ENCODE data around the gene INPP4A.

The INPP4A gene

GRCh38 chr2:98534761-98535160 lies 90.1 kb downstream of the INPP4A start:
- in situ Hi-C loops (cut with MboI; ENCODE audit: low sequenced_read_pairs) = no loop called here

DNA sequence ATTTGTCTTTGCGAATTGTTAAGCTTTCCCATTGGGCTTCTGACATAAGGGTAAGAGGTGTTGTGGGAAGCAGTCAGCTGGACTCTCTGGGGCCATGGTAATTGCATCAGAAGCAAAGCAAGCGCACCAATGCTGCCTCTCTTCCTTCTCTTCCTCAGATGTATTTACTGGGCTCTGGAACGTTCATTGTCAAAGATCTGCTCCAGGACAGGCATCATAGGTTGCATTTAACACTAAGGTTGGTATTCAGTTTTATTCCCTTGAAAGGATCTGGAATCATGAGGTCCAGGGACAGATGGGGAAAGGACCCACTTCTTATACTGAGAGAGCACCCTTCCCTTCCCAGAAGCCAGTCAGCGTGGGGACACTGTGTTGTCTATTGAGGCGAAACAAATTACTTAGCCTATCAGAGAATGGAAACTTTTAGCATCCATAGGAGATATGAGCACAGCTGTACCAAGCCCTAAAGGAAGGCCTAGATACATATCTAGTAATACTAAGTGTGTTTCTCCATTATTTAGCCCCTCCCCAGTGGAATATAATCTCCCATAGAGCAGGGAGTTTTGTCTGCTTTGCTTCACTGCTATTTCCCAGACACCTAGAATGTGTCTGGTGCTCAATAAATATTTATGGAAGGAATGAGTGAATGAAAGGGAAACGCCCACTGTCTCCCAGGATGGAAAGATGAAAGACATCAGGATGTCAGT lies 91.5 kb downstream of the INPP4A start:
- in situ Hi-C loops (cut with MboI; ENCODE audit: low sequenced_read_pairs) = no loop called here

DNA sequence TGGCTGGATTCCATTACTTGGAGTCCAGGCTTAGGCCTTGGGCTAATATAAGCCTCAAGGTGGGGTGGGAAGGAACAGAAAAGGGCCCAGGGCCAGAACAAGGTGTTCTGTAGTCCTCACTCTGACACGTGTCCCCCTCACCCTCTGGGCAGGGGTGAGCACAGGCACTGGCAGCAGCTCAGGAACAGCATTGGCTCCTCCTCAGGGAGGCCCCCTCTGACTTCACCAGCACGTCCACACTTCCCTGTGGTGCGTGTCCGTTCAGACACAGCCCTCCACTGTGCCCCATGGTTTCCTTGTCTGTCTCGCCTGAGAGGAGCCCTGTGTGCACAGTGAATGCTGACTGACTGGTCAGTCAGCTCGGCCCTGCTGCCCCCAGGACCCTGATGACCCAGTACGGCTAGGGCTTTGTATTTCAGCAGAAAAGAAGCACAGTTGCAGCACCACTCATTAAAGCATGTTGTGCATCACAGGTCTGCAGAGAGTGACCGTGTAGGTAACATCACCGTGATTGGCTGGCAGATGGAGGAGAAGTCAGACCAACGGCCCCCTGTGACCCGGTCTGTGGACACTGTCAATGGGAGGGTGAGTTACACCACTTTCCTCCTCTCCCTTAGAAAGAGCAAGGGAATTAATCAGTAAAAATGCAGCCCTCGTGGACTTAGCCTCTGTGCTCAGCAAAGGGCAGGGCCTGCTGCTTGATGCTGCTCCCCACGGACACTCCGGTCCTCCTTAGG lies 92.9 kb downstream of the INPP4A start:
- in situ Hi-C loops (cut with MboI; ENCODE audit: low sequenced_read_pairs) = no loop called here

GRCh38 chr2:98538280-98539041 lies 93.8 kb downstream of the INPP4A start:
- in situ Hi-C loops (cut with MboI; ENCODE audit: low sequenced_read_pairs) = no loop called here

GRCh38 chr2:98539056-98539735 lies 94.5 kb downstream of the INPP4A start:
- in situ Hi-C loops (cut with MboI; ENCODE audit: low sequenced_read_pairs) = no loop called here

DNA sequence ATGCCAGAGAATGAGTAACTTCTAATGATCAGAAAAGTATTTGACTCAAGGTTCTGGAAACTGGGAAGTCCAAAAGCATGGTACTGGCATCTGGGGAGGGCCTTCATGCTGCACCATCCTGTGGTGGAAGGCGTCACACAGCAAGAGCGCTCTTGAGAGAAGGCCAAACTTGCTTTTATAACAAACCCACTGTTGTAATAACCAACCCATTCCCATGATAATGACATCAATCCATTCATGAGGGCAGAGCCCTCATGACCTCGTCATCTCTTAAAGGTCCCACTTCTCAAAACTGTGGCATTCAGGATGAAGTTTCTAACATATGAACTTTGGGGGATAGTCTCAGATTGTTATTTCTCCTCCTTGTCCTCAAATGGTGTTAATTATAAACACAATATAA lies 95.9 kb downstream of the INPP4A start:
- in situ Hi-C loops (cut with MboI; ENCODE audit: low sequenced_read_pairs) = no loop called here

- in situ Hi-C loops (cut with MboI; ENCODE audit: low sequenced_read_pairs) = no loop called here
These were observed 96.8 kb downstream of the INPP4A start for GRCh38 chr2:98541489-98541888.

- in situ Hi-C loops (cut with MboI; ENCODE audit: low sequenced_read_pairs) = no loop called here
These were observed 97.2 kb downstream of the INPP4A start for GRCh38 chr2:98541906-98542305.

- in situ Hi-C loops (cut with MboI; ENCODE audit: low sequenced_read_pairs) = no loop called here
These were observed 98.6 kb downstream of the INPP4A start for GRCh38 chr2:98543214-98543613.

- in situ Hi-C loops (cut with MboI; ENCODE audit: low sequenced_read_pairs) = no loop called here
These were observed 99.2 kb downstream of the INPP4A start for GRCh38 chr2:98543842-98544241.

- in situ Hi-C loops (cut with MboI; ENCODE audit: low sequenced_read_pairs) = no loop called here
These were observed 100.9 kb downstream of the INPP4A start for GRCh38 chr2:98545591-98545990.

GRCh38 chr2:98546186-98546585 lies 101.5 kb downstream of the INPP4A start:
- in situ Hi-C loops (cut with MboI; ENCODE audit: low sequenced_read_pairs) = no loop called here

DNA sequence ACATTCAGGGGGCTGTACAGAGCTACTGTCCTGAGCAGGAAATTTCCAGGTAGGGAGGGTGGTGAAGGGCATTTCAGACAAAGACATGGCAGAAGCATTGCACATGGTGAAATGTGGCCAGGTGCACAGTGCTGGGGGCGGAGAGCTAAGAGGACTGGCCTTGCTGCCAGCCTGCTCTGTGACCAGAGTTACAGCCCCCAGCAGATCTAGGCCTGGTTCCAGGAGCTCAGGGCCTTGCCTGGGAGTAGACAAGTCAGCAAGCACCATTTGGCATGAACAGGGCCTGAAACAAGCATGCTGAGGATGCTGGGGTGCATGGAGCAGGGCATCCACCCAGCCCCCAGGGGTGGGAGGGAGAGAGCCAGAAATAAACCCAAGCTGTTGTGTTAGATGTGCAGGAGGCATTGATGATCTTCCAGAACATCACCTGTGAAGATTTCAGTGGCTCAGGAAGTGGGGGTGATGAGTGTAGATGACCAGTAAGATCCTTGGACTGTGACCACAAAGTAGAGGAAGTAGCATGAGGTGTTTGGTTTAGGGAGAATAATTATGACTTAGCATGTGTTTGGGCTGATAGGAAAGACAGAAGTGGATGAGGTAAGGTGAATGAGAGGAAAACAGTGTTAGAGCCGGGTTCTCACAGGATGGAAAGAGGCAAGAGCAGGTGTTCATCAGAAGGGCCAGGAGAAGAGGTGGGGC lies 102.6 kb downstream of the INPP4A start:
- in situ Hi-C loops (cut with MboI; ENCODE audit: low sequenced_read_pairs) = no loop called here

- in situ Hi-C loops (cut with MboI; ENCODE audit: low sequenced_read_pairs) = no loop called here
These were observed 104.5 kb downstream of the INPP4A start for GRCh38 chr2:98548920-98549818.

GRCh38 chr2:98550165-98550564 lies 105.5 kb downstream of the INPP4A start:
- in situ Hi-C loops (cut with MboI; ENCODE audit: low sequenced_read_pairs) = no loop called here

- in situ Hi-C loops (cut with MboI; ENCODE audit: low sequenced_read_pairs) = no loop called here
These were observed 106.7 kb downstream of the INPP4A start for GRCh38 chr2:98551316-98551715.

- in situ Hi-C loops (cut with MboI; ENCODE audit: low sequenced_read_pairs) = no loop called here
These were observed 108.0 kb downstream of the INPP4A start for GRCh38 chr2:98552499-98553179.

DNA sequence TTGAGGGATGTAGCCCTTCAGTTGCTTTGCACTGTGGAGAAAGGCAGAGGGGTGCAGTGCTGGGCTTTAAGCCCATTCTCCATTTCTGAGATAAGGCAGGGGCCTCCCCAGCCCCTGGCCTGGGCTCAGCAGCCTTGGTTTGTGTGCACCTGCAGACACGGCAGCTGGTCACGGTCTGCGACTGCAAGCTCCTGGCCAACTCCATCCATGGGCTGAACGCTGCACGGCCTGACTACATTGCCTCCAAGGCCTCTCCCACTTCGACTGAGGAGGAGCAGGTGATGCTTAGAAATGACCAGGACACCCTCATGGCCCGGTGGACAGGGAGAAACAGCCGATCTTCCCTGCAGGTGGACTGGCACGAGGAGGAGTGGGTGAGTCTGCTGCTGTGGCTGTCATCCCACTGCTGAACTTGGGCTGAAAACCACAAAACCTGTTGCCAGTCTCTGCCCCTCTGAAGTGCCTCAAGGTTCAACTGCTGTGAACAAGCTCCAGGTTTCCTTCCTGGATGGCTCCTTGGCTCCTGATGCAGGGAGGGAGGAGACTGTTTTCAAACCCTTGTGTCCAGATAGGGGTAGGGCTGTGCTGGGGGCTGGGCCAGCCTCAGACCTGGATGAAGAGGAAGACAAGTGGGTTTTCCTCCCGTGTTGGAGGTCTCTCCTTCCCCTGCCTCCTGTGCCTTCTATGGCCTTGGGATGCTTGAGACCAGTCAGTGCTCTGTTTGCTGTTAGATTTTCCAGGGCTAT lies 109.6 kb downstream of the INPP4A start:
- in situ Hi-C loops (cut with MboI; ENCODE audit: low sequenced_read_pairs) = no loop called here

Data from HL-60/S4 treated with phorbol 12-myristate 13-acetate at 8.2 ng/mL for 4 days and 3 days (cell line).